T follicular helper cell (primary cell): ENCODE measurements around the gene NRXN2.
"Not testable (repeated sequence)": the region's sequence is repeated elsewhere in the genome, so short reads cannot be mapped to it uniquely, and the experiment has no call there.

Source experiments
- DNase-seq: peaks from one replicate; pipeline ENCODE4 v3.0.0-alpha.2; 2020; ENCODE audit warnings: low read depth

NRXN2 gene

GRCh38 chr11:64674774-64675173 is 48.2 kb downstream of the NRXN2 start:
- no peak for DNase-seq

GRCh38 chr11:64673279-64673678 is 49.7 kb downstream of the NRXN2 start:
- no peak for DNase-seq

DNA sequence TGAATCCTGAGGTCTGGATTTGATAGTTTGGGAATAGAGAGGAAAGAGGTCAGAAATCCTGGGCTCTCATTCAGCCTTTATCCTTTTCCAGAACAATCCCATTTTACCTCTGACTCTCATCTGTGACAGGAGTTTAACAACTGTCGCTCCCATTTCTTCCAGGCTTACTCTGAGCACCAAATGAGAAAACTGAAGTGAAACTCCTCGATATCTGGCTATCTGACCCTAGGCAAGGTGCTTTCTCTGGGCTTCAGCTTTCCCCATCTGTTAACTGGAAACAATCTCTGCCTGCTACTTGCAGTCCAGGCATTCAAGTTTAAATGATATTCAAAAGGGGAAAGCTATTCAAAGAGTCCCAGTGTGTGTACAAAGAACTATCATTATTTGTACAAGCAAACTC is 50.1 kb downstream of the NRXN2 start:
- no peak for DNase-seq

DNA sequence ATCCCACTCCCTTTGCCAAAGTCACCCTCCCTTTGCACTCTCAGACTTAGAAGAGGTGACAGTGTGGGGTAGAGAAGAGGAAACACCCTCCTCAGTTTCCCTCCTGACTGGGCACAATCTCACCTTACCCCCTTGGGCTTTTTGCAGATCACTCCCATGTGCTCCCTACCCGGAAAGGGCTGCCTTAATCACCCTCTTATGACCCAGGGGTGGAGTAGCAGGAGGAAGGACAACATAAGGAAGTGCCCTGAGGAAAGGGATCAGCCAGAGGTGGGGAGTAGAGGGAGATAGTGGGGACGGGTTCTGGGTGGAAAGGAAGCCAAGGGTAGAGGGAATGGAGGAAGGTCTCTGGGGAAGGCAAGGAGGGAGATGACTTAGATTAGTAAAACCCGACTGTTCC is 52.0 kb downstream of the NRXN2 start:
- no peak for DNase-seq

DNA sequence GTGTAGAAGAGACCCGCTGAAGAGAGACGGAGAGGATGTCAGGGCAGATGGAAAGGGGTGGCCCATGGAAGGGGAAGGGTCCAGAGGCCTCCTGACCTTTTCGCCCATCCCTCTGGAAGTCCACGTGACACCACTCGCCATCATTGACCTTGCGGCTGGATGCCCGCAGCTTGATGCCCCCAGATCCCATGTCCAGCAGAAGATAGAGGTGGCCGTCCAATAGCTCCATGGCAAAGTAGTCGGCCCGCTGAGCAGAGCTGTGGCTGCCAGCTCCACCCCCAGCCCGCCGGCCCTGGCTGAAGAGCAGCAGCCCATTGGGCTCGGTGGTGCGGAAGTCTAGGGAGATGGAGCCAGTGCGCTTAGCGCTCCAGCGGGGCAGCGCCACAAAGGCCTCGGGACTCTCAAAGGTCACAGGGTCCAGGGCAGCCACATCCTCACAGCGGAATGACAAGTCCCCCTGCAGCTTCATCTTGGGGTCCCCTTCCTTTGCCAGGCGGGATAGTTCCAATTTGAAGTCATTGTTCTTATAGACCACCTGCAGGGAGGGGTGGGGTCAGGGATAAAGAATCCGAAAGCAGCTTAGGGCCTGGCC is 55.7 kb downstream of the NRXN2 start:
- no peak for DNase-seq

GRCh38 chr11:64665411-64665821 is 57.6 kb downstream of the NRXN2 start:
- DNase-seq: no peak

DNA sequence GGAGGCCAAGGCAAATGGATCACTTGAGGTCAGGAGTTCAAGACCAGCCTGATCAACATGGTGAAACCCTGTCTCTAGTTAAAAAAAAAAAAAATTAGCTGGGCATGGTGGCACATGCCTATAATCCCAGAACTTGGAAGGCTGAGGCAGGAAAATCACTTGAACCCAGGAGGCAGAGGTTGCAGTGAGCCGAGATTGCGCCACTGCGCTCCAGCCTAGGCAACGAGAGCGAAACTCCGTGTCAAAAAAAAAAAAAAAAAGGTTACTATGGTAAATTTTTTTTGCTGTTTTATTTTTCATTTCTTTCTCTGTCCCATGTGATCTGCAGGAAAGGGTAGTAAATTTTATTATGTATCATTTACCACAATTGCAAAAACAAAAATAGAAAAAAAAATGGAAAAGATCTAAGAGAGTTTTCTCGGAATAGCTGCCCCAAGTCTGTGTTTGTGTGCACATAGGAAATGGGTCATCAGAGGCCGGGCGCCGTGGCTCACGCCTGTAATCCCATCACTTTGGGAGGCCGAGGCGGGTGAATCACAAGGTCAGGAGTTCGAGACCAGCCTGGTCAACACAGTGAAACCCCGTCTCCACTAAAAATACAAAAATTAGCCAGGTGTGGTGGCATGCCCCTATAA is 58.6 kb downstream of the NRXN2 start:
- DNase-seq: not testable (repeated sequence)

GRCh38 chr11:64663656-64664055 is 59.3 kb downstream of the NRXN2 start:
- no peak for DNase-seq

DNA sequence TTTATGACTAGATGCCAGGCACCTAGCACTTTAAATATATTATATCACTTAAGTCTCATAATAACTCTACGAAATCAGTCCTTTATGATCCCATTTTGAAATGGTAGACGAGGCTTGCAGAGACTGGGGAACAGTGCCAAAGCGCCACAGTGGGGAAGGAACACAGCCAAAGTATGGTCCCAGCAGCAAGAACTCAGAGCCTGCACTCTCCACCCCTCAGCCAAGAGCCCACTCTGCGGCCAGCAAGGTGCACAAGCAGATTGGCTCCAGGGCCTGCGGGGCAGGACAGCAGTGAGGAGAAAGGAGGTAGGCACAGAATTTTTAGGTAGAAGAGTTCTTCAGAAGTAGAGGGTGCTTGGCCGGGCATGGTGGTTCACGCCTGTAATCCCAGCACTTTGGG is 61.4 kb downstream of the NRXN2 start:
- DNase-seq: no peak

- no peak for DNase-seq
Measured at GRCh38 chr11:64661146-64661545, 61.9 kb downstream of the NRXN2 start.

DNA sequence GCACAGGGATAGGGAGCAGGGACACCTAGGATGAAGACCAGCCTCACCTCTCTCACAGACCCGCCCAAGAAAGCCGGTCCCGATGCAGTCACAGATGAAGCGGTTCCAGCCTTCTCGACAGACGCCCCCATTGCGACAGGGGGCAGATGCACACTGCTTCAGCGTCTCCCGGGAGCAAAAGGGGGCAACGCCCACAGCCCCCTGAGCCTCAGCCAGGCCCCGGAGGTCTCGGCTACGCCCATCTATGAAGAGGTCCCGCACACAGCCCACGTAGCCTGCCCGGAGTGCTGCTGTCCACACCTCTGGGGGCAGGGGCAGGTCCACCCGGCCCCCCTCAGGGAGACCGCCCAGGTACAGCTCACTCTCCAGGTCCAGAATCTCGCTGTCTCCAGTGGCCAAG is 62.3 kb downstream of the NRXN2 start:
- DNase-seq: no peak

GRCh38 chr11:64660205-64660604 is 62.8 kb downstream of the NRXN2 start:
- DNase-seq: no peak

DNA sequence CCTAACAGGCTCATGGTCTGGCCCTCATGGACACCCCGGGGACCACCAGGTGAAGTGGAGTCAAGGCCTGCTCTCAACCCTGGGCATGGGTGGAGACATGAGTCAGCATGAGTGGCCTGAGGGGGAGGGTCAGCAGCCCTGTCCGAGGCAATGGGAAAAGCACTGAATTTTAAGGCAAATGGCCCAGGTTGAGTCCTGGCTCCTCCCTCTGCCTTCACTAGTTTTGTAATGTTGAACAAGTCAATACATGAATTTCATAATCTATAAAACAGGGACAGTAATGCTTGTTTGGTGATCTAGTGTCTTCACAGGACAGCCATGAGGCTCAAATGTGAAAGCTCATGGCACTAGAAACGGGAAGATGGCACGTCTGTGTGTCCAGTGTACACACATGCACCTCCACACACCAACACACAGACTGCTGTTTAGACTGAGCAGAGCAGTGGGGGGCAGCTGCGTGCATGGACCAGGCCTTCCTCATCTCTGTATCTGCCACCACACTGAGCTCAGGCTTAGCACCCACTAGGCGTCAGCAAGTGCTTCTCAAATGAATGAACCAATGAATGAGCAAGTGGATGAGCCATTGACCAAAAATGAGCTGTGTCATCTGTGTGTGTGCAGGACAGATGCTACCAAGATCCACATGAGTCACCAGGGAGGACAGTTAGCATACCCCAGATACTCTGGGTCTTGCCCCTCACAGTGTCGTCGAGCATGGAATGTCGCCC is 63.4 kb downstream of the NRXN2 start:
- DNase-seq: no peak

DNA sequence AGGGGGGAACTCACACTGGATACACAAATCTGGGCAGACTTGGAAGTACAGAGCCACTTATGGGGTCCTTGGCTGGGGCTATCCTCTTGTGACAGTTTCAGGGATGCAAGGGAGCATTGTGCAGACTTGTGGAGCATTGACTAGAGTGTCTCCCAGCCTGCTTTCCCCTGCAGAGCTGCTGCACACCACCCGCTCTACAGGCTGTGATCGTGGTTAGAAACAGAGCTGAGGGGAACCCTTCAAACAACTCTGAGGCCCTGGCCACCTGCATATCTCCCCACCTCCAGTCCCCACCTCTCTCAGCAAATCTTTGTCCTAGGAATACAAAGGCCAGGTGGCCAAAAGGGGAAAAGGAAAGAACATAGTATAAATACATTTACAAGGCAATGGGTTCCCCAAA is 64.7 kb downstream of the NRXN2 start:
- no peak for DNase-seq

GRCh38 chr11:64656862-64657261 is 66.1 kb downstream of the NRXN2 start:
- no peak for DNase-seq

- no peak for DNase-seq
Measured at GRCh38 chr11:64655941-64656601, 66.9 kb downstream of the NRXN2 start.

GRCh38 chr11:64654958-64655541 is 67.9 kb downstream of the NRXN2 start:
- no peak for DNase-seq

DNA sequence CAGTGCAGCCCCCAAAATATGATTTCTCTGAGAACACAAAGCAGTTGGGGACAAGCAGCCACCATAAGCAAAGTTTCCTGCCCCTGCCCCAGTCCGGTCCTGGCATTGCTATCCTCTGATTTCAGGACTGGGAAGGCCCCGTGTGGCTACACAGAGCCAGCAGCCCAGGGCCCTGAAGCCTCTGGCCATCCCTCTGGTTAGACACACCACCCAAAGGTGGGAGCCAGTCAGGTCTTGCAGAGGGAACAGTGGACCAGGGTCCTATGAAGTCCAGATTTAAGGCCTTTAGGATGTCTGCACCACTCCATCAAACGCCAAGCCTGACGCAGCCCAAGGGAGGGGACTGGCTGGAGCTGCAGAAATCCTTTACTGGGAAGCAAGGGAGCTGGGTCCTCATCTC is 68.6 kb downstream of the NRXN2 start:
- DNase-seq: no peak

- DNase-seq: no peak
Measured at GRCh38 chr11:64653388-64653973, 69.5 kb downstream of the NRXN2 start.

DNA sequence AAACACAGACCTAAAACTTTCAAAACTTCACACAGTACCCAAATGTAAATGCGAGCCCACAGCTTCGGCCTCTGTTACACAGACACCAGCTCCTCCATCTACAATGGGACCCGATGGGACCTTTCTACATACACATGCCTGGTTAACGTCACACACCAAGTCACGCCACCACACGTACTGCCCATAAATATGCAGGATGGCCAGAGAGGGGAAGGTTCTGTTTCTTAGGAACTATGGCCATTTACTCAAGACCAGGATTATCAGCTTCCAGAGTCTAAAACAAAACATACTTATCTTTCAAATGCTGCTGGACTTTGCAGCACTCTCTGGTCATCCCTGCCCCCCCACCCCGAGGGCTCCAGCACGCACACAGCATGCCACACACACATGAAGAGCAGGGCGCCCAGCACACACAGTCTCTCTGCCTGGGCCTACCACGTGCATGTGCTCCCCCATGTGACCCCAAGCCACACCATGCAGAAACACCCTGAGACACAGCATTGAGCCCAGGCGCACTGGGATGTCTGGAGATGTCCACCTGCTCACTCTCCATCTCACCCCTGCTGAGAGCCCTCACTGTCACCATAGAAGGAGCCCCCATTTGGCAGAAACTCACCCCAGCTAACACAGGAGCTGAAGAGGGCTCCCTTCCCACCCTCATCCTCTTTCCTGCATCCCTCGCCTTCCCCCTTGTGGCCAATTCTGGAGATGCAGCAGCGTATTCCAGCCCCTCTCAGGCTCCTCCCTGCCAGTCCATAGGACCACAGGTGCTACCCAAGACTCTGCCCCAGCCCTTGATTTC is 70.2 kb downstream of the NRXN2 start:
- DNase-seq: peak; percentile 62

DNA sequence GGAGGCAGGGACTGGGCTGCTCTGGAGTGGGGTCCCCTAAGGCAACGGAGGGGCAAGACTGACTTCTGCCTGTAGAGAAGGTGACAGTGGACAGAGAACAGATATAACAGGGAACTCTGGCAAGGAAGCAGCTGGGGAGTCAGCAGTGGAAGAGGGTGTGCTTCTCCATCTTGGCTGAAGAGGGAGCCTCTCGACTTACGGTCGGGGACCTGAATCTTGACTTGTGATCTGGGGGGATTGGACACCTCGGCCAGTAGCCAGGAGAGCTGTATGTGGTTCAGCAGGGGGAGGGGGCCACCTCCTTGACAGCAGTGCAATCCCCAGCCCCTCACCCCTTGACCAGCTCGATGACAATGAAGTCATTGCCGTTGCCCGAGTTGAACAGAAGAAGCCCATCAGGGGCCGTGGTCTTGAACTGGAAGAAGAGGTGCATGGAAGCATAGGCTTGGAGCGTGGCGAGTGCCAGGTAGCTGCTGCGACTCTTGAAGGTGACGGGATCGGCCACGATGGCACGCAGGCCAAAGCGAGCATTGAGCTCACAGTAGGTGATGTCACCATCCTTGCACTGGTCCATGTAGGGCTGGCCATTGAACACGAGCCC is 72.0 kb downstream of the NRXN2 start:
- DNase-seq: no peak
